Neural cell (in vitro differentiated cells): Measurements from ENCODE around the gene PGAP3. TPM values are rescaled to one million over a fixed set of nuclear protein-coding genes. Genes with fewer than 3 reads are reported as not detected.

ENCODE experiments used
- H2AFZ ChIP-seq: fragments of 200-600, 300-800 bp; sonication (generic), shearing (Covaris generic); 2 replicates; pipeline ENCODE4 v1.6.0; 2014; ENCODE audit warnings: low read depth, mild to moderate bottlenecking, antibody characterized with exemption, low read length, moderate library complexity
- H3F3A ChIP-seq: fragments of 200-600 bp; shearing (Covaris generic); 2 replicates; pipeline ENCODE4 v1.6.1; 2016; ENCODE audit warnings: mild to moderate bottlenecking, moderate library complexity, mixed read lengths, antibody characterized with exemption, low read length; ENCODE audit not compliant: insufficient read depth, poor library complexity, severe bottlenecking
- H3K27ac ChIP-seq: fragments of 200-600, 300-800 bp; sonication (generic), shearing (Covaris generic); 2 replicates; pipeline ENCODE4 v1.5.1; 2014; ENCODE audit warnings: mild to moderate bottlenecking, low read length, moderate library complexity
- H3K27me3 ChIP-seq: fragments of 300-800, 200-600 bp; sonication (generic), shearing (Covaris generic); 2 replicates; pipeline ENCODE4 v1.6.0; 2014; ENCODE audit warnings: mild to moderate bottlenecking, low read depth, low read length, moderate library complexity; ENCODE audit not compliant: insufficient read depth
- H3K36me3 ChIP-seq: fragments of 300-800, 200-600 bp; sonication (generic), shearing (Covaris generic); 2 replicates; pipeline ENCODE4 v1.5.1; 2014; ENCODE audit warnings: mild to moderate bottlenecking, antibody characterized with exemption, low read length, moderate library complexity; ENCODE audit not compliant: insufficient read depth
- H3K4me2 ChIP-seq: fragments of 300-800, 200-600 bp; sonication (generic), shearing (Covaris generic); 2 replicates; pipeline ENCODE4 v1.6.0; 2014; ENCODE audit warnings: mild to moderate bottlenecking, low read length
- H3K4me3 ChIP-seq: fragments of 300-800, 200-600 bp; sonication (generic), shearing (Covaris generic); 2 replicates; pipeline ENCODE4 v1.5.1; 2014; ENCODE audit warnings: mild to moderate bottlenecking, low read length, moderate library complexity
- H3K79me2 ChIP-seq: fragments of 200-600 bp; shearing (Covaris generic); replicated peaks from 2 replicates; pipeline ENCODE4 v1.6.0; 2014; ENCODE audit warnings: mild to moderate bottlenecking, low read length, moderate library complexity; ENCODE audit not compliant: insufficient read depth
- H3K9ac ChIP-seq: fragments of 300-800, 200-600 bp; sonication (generic), shearing (Covaris generic); 2 replicates; pipeline ENCODE4 v1.6.1; 2016; ENCODE audit warnings: mild to moderate bottlenecking, low read length, mixed read lengths
- H3K9me2 ChIP-seq: fragments of 200-600 bp; shearing (Covaris generic); 2 replicates; pipeline ENCODE4 v1.6.1; 2016; ENCODE audit warnings: mild to moderate bottlenecking, low read length, mixed read lengths; ENCODE audit not compliant: insufficient read depth
- H3K9me3 ChIP-seq: fragments of 200-600, 300-800 bp; sonication (generic), shearing (Covaris generic); 2 replicates; pipeline ENCODE4 v1.6.1; 2016; ENCODE audit warnings: mild to moderate bottlenecking, mixed run types, low read length, moderate library complexity, mixed read lengths
- H4K20me1 ChIP-seq: fragments of 200-600 bp; shearing (Covaris generic); 2 replicates; pipeline ENCODE4 v1.6.1; 2016; ENCODE audit warnings: mild to moderate bottlenecking, mixed run types; ENCODE audit not compliant: insufficient read depth
- EP300 ChIP-seq: fragments of 450-650 bp; conservative IDR thresholded peaks from 2 replicates; pipeline ENCODE4 v1.6.1; 2014; ENCODE audit warnings: antibody characterized with exemption, mild to moderate bottlenecking, moderate library complexity; ENCODE audit not compliant: poor library complexity, severe bottlenecking
- EZH2 ChIP-seq: fragments of 200-600, 300-800 bp; shearing (Covaris generic), sonication (generic); IDR thresholded peaks from 2 replicates; pipeline ENCODE4 v1.6.1; 2014; ENCODE audit warnings: antibody characterized with exemption, low read length, borderline replicate concordance, mild to moderate bottlenecking; ENCODE audit not compliant: insufficient read depth, poor library complexity, severe bottlenecking
- MXI1 ChIP-seq: fragments of 450-650 bp; conservative IDR thresholded peaks from 2 replicates; pipeline ENCODE4 v1.6.1; 2014; ENCODE audit warnings: antibody characterized with exemption, mild to moderate bottlenecking; ENCODE audit not compliant: poor library complexity, severe bottlenecking
- POLR2AphosphoS5 ChIP-seq: IDR thresholded peaks from 2 replicates; pipeline ENCODE4 v1.6.1; 2012
- RAD21 ChIP-seq: fragments of 450-650 bp; conservative IDR thresholded peaks from 2 replicates; pipeline ENCODE4 v1.6.1; 2014; ENCODE audit warnings: antibody characterized with exemption, mild to moderate bottlenecking, moderate library complexity
- REST ChIP-seq: IDR thresholded peaks from 2 replicates; pipeline ENCODE4 v1.6.1; 2012; ENCODE audit warnings: borderline replicate concordance
- SMC3 ChIP-seq: fragments of 450-650 bp; conservative IDR thresholded peaks from 2 replicates; pipeline ENCODE4 v1.6.1; 2014; ENCODE audit warnings: antibody characterized with exemption, mild to moderate bottlenecking, moderate library complexity; ENCODE audit not compliant: poor library complexity
- TAF1 ChIP-seq: IDR thresholded peaks from 2 replicates; pipeline ENCODE4 v1.6.1; 2012; ENCODE audit warnings: low read depth
- polyA plus RNA-seq: library from polyadenylated mRNA; depleted of rRNA; stranded (reverse); fragments of >200 nt; gene quantifications from 2 replicates; pipeline ENCODE4 v1.2.3, GENCODE V29; 2014
- small RNA-seq, 3 experiments: library from RNA; depleted of rRNA; stranded (forward); fragments of <200 nt; gene quantifications; one replicate each; pipeline ENCODE3, GENCODE V24; 2012
- TF ChIP-seq, protein P1 (sequence below): fragments of 450-650 bp; IDR thresholded peaks from 2 replicates; pipeline ENCODE4 v1.5.1; 2014; ENCODE audit warnings: antibody characterized with exemption, mild to moderate bottlenecking, moderate library complexity; ENCODE audit not compliant: poor library complexity, severe bottlenecking

PGAP3 gene
- polyA plus RNA-seq, 1 donor from 2014 or later = 27.2 TPM

DNA sequence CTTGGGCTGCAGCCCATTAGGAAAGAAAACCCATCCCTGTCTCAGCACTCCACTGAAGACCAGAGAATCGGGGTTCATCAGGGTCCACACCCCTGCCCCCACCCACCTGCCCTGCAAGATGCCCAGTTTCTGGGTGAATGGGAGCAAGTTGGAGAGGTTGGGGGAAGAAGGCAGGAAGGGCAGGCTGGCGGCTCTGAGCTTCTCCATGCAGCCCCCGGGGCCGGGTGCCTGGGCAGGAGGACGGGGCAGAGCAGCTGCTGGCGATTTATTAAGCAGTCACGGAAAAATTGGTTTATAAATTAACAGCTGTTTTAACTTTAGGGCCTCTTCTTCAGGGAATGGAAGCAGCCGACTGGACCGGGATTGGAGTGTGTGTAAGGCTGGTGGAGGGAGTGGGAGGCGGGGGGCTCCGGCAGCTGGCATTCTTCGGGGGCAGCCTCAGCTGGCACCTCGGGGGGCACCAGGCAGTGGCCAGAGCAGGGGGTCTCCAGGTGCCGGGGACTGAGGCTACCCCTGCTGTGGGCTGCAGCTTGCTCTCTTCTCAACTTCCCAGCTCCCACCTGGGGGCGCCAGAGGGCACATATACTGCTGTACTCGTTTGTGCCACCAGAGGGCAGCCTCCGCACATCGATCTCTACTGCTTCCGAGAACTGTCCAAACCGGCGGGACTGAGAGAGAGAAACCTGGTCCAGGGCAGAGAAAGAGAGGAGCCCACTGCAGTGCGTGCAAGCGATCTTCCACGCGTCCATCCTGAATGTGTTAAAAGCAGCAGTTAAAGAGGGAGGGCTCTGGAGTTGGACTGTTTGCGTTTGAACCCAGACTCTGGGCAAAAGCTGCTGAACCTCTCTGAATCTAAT lies 66.1 kb downstream of the PGAP3 start:
- Histone ChIP-seq H3K27ac (no peak overlapping the region), H3K36me3 (no peaks in the 10 kb centered on the region), H3K9me3 (no peaks in the 10 kb centered on the region), H3K4me3 (peak overlapping the region; percentile 36), H3F3A (no peaks in the 10 kb centered on the region), H4K20me1 (no peaks in the 10 kb centered on the region), H3K9ac (peak overlapping the region; percentile 34), H3K4me2 (no peak overlapping the region), H3K9me2 (no peaks in the 10 kb centered on the region), H3K27me3 (peaks cover 53% of the 10 kb centered on the region), H3K79me2 (no peaks in the 10 kb centered on the region), H2AFZ (no peak overlapping the region)
- TF ChIP-seq, protein P1, sequence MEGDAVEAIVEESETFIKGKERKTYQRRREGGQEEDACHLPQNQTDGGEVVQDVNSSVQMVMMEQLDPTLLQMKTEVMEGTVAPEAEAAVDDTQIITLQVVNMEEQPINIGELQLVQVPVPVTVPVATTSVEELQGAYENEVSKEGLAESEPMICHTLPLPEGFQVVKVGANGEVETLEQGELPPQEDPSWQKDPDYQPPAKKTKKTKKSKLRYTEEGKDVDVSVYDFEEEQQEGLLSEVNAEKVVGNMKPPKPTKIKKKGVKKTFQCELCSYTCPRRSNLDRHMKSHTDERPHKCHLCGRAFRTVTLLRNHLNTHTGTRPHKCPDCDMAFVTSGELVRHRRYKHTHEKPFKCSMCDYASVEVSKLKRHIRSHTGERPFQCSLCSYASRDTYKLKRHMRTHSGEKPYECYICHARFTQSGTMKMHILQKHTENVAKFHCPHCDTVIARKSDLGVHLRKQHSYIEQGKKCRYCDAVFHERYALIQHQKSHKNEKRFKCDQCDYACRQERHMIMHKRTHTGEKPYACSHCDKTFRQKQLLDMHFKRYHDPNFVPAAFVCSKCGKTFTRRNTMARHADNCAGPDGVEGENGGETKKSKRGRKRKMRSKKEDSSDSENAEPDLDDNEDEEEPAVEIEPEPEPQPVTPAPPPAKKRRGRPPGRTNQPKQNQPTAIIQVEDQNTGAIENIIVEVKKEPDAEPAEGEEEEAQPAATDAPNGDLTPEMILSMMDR = peak; percentile 100
- TF ChIP-seq RAD21 (peak; percentile 91), EZH2 (no peak), MXI1 (peak; percentile 22), EP300 (no peak), TAF1 (no peak), REST (no peak), POLR2AphosphoS5 (no peak), SMC3 (peak; percentile 95)

Small RNAs within 50 kb of the gene (small RNA-seq; reads per million reads assigned to genes)
- gene MIR4728 = 0 to 0.97 (median 0) reads per million in 3 experiments

Other genes starting within 250 kb of the PGAP3 start
- 16.4 and 18.7 TPM in 2 replicates for gene MED1, start 236.8 kb downstream of the PGAP3 start, polyA plus RNA-seq
- gene CDK12, start 226.6 kb downstream of the PGAP3 start, polyA plus RNA-seq = 10.4 and 21.7 TPM in 2 replicates
- not detected in 2 replicates for gene NEUROD2, start 80.1 kb downstream of the PGAP3 start, polyA plus RNA-seq
- gene PPP1R1B, start 61.1 kb downstream of the PGAP3 start, polyA plus RNA-seq = 1.8 and 3.5 TPM in 2 replicates
- 105 and 121 TPM in 2 replicates for gene STARD3, start 50.9 kb downstream of the PGAP3 start, polyA plus RNA-seq
- 3.3 and 3.7 TPM in 2 replicates for gene TCAP, start 22.7 kb downstream of the PGAP3 start, polyA plus RNA-seq
- gene PNMT, start 19.6 kb downstream of the PGAP3 start, polyA plus RNA-seq = 1.5 TPM in 1 of 2 replicates, not detected in the other
- 8.7 and 16.0 TPM in 2 replicates for gene ERBB2, start 12.0 kb upstream of the PGAP3 start, polyA plus RNA-seq
- 104 and 106 TPM in 2 replicates for gene MIEN1, start 42.5 kb upstream of the PGAP3 start, polyA plus RNA-seq
- not detected in 2 replicates for gene GRB7, start 49.9 kb upstream of the PGAP3 start, polyA plus RNA-seq
- gene IKZF3, start 176.3 kb upstream of the PGAP3 start, polyA plus RNA-seq = not detected in 2 replicates
- gene ZPBP2, start 180.1 kb upstream of the PGAP3 start, polyA plus RNA-seq = not detected in 2 replicates
- 22.7 and 40.2 TPM in 2 replicates for gene GSDMB, start 230.6 kb upstream of the PGAP3 start, polyA plus RNA-seq
- gene ORMDL3, start 239.5 kb upstream of the PGAP3 start, polyA plus RNA-seq = 90.1 and 97.1 TPM in 2 replicates
- gene LRRC3C, start 239.7 kb upstream of the PGAP3 start, polyA plus RNA-seq = not detected in 2 replicates